Measurements from ENCODE around the gene LRRC23. TPM values are rescaled to one million over a fixed set of nuclear protein-coding genes. Genes with fewer than 3 reads are reported as not detected.

The LRRC23 gene
- polyA plus RNA-seq, 3 donors, result 4.9 to 6.8 (median 5.1) TPM

DNA sequence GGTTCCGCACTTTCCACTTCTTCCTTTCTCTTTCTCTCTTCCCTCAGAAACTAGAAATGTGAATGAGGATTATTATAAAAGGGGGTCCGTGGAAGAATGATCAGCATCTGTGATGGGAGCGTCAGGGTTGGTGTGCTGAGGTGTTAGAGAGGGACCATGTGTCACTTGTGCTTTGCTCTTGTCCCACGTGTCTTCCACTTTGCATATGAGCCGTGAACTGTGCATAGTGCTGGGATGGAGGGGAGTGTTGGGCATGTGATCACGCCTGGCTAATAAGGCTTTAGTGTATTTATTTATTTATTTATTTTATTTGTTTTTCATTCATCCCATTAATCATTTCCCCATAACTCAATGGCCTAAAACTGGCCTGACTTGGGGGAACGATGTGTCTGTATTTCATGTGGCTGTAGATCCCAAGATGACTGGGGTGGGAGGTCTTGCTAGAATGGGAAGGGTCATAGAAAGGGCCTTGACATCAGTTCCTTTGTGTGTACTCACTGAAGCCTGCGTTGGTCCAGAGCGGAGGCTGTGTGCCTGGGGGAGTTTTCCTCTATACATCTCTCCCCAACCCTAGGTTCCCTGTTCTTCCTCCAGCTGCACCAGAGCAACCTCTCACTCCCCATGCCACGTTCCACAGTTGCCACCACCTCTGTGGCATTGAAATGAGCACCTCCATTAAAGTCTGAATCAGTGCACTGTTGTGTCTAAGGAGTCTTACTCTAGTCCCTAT is 18.5 kb downstream of the LRRC23 start:
- no peak overlapping the region for H2AFZ ChIP-seq (ENCODE audit: insufficient read depth, low read depth, low read length, poor library complexity, severe bottlenecking)
- peak overlapping the region; percentile 67 to 92 for H3K4me3 Mint-ChIP-seq
- no peak for DNase-seq
- H3K9me3 Mint-ChIP-seq, result peaks cover 0 to 2% (median 0%) of the 10 kb centered on the region in 7 donors
- intact Hi-C loops (cut with micrococcal nuclease), result loop anchor here (5.0 kb wide), 3 partner anchors 169 to 189 kb away; partner anchors contain the start of genes C1R (in 2 of the 2) and C1RL (in 1 of the 2)
- H3K27ac ChIP-seq (ENCODE audit: low read depth in 1 of 2, low read length in 2 of 2), result peak overlapping the region in 1 of 2 donors; percentile 7
- H3K4me1 ChIP-seq (ENCODE audit: control insufficient read depth in 1 of 2, insufficient read depth in 2 of 2, low read length in 2 of 2), result peaks cover 38 to 44% of the 10 kb centered on the region in 2 donors
- H3K27me3 Mint-ChIP-seq (ENCODE audit: low read depth in 3 of 3), result peaks cover 47 to 50% (median 48%) of the 10 kb centered on the region in 3 donors
- H3K36me3 ChIP-seq (replicated peaks in 1 of 2; ENCODE audit: control insufficient read depth in 1 of 2, insufficient read depth in 2 of 2, low read length in 2 of 2), result no peaks in the 10 kb centered on the region
- H3K4me1 Mint-ChIP-seq, result peaks cover 38% of the 10 kb centered on the region
- peak overlapping the region in 4 of 7 donors; percentile 35 to 70 (median 60) for H3K27ac Mint-ChIP-seq
- H4K20me1 ChIP-seq (ENCODE audit: insufficient read depth, low read length), result no peaks in the 10 kb centered on the region
- WGBS (ENCODE audit: insufficient coverage), result 54% methylated on average over 2 of the region's 10 CpGs
- H3K79me2 ChIP-seq (ENCODE audit: insufficient read depth, low read length), result no peaks in the 10 kb centered on the region
- H3K9me3 ChIP-seq (replicated peaks in 1 of 2; ENCODE audit: control insufficient read depth in 1 of 2, insufficient read depth in 1 of 2, low read length in 2 of 2), result no peaks in the 10 kb centered on the region
- peaks cover 0 to 7% of the 10 kb centered on the region in 2 donors for H3K36me3 Mint-ChIP-seq
- no peak overlapping the region for H3K9ac ChIP-seq (ENCODE audit: insufficient read depth, low read length, poor library complexity, severe bottlenecking)
- TF ChIP-seq, protein P1, sequence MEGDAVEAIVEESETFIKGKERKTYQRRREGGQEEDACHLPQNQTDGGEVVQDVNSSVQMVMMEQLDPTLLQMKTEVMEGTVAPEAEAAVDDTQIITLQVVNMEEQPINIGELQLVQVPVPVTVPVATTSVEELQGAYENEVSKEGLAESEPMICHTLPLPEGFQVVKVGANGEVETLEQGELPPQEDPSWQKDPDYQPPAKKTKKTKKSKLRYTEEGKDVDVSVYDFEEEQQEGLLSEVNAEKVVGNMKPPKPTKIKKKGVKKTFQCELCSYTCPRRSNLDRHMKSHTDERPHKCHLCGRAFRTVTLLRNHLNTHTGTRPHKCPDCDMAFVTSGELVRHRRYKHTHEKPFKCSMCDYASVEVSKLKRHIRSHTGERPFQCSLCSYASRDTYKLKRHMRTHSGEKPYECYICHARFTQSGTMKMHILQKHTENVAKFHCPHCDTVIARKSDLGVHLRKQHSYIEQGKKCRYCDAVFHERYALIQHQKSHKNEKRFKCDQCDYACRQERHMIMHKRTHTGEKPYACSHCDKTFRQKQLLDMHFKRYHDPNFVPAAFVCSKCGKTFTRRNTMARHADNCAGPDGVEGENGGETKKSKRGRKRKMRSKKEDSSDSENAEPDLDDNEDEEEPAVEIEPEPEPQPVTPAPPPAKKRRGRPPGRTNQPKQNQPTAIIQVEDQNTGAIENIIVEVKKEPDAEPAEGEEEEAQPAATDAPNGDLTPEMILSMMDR (IDR thresholded peaks at IDR 0.05), result no peak
- peak overlapping the region; percentile 55 for H3K4me2 ChIP-seq (replicated peaks; ENCODE audit: extremely low read depth, low read length, poor library complexity, severe bottlenecking)
- H3K27me3 ChIP-seq (ENCODE audit: control insufficient read depth in 2 of 2, insufficient read depth in 2 of 2, low read length in 2 of 2), result peaks cover 3 to 34% of the 10 kb centered on the region in 2 donors
- H3K4me3 ChIP-seq (replicated peaks in 1 of 3; ENCODE audit: low read depth in 2 of 3, low read length in 3 of 3), result peak overlapping the region in 2 of 3 experiments; percentile 2 to 53

DNA sequence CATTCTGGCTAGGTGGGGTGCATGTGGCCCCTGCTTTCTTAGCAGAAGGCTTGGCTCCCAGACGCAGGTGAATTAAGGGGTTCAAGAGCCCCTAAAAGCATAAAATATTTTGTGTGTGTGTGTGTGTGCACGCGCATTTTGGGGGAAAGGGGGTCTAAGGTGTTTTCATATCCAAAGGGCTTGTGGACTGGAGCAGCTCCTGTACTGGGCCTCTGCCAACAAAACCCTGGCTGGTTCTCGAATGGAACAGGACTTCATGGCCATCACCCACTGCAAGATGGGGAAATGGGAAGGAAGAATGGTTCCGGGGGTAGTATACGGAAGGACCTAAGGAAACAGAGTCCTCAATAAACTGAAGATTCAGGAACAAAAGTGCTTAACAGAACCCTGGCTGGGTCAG is 19.2 kb downstream of the LRRC23 start:
- Histone ChIP-seq H3K27me3 (ENCODE audit: control insufficient read depth in 2 of 2, insufficient read depth in 2 of 2, low read length in 2 of 2) (peaks cover 3 to 39% of the 10 kb centered on the region in 2 donors), H2AFZ (ENCODE audit: insufficient read depth, low read depth, low read length, poor library complexity, severe bottlenecking) (no peak overlapping the region), H3K36me3 (replicated peaks in 1 of 2; ENCODE audit: control insufficient read depth in 1 of 2, insufficient read depth in 2 of 2, low read length in 2 of 2) (no peaks in the 10 kb centered on the region), H3K79me2 (ENCODE audit: insufficient read depth, low read length) (peaks cover 3% of the 10 kb centered on the region), H3K4me3 (replicated peaks in 1 of 3; ENCODE audit: low read depth in 2 of 3, low read length in 3 of 3) (no peak overlapping the region), H3K4me2 (replicated peaks; ENCODE audit: extremely low read depth, low read length, poor library complexity, severe bottlenecking) (peak overlapping the region; percentile 63), H4K20me1 (ENCODE audit: insufficient read depth, low read length) (no peaks in the 10 kb centered on the region), H3K9ac (ENCODE audit: insufficient read depth, low read length, poor library complexity, severe bottlenecking) (no peak overlapping the region), H3K9me3 (replicated peaks in 1 of 2; ENCODE audit: control insufficient read depth in 1 of 2, insufficient read depth in 1 of 2, low read length in 2 of 2) (no peaks in the 10 kb centered on the region), H3K4me1 (ENCODE audit: control insufficient read depth in 1 of 2, insufficient read depth in 2 of 2, low read length in 2 of 2) (peaks cover 43 to 50% of the 10 kb centered on the region in 2 donors), H3K27ac (ENCODE audit: low read depth in 1 of 2, low read length in 2 of 2) (no peak overlapping the region)
- Mint-ChIP-seq H3K27ac (no peak overlapping the region), H3K27me3 (ENCODE audit: low read depth in 3 of 3) (peaks cover 53 to 55% (median 53%) of the 10 kb centered on the region in 3 donors), H3K4me3 (peak overlapping the region in 1 of 2 donors; percentile 7), H3K36me3 (peaks cover 4 to 11% of the 10 kb centered on the region in 2 donors), H3K9me3 (peaks cover 0 to 5% (median 2%) of the 10 kb centered on the region in 7 donors), H3K4me1 (peaks cover 43% of the 10 kb centered on the region)
- intact Hi-C loops (cut with micrococcal nuclease), result loop anchor here (5.0 kb wide), 3 partner anchors 168 to 188 kb away; partner anchors contain the start of genes C1R (in 2 of the 2) and C1RL (in 1 of the 2)
- DNase-seq, result no peak
- 70% methylated on average over 5 of the region's 6 CpGs for WGBS (ENCODE audit: insufficient coverage)
- TF ChIP-seq, protein P1 (IDR thresholded peaks at IDR 0.05), result no peak

All from CD14-positive monocyte (primary cell).